Right atrium auricular region (tissue), 2 donors: ENCODE results near the gene HEBP2. TPM values are rescaled to one million over a fixed set of nuclear protein-coding genes. Genes with fewer than 3 reads are reported as not detected.

Experiments
- DNase-seq: peaks from one replicate; pipeline ENCODE4 v3.0.0-alpha.2; 2019; ENCODE audit warnings: low spot score
- H3K27ac ChIP-seq, 2 donors: fragments of 200-600 bp; sonication (generic); 1 replicate in 1 of 2; 2 replicates in 1 of 2; pipeline ENCODE4 v1.5.1; 2016 to 2019
- H3K27me3 ChIP-seq, 2 donors: fragments of 200-600 bp; sonication (generic); one replicate each; pipeline versions ENCODE4 v1.5.1 to v1.6.0; 2017 to 2019
- H3K36me3 ChIP-seq: fragments of 200-600 bp; sonication (generic); one replicate; pipeline ENCODE4 v1.5.1; 2016
- H3K4me1 ChIP-seq, 2 donors: fragments of 200-600 bp; sonication (generic); one replicate each; pipeline versions ENCODE4 v1.5.1 to v1.6.0; 2017 to 2019
- H3K4me3 ChIP-seq, 2 donors: fragments of 200-600 bp; sonication (generic); 1 replicate in 1 of 2; 2 replicates in 1 of 2; pipeline ENCODE4 v1.5.1; 2017 to 2019; ENCODE audit warnings: mild to moderate bottlenecking in 1 of 2, moderate library complexity in 1 of 2
- H3K9me3 ChIP-seq, 2 donors: fragments of 200-600 bp; sonication (generic); one replicate each; pipeline ENCODE4 v1.5.1; 2019
- CTCF ChIP-seq, 2 donors: fragments of 200-600 bp; sonication (generic); IDR thresholded peaks; one replicate each; pipeline ENCODE4 v1.5.1; 2019; ENCODE audit warnings: antibody characterized with exemption in 2 of 2
- total RNA-seq, 2 donors: library from RNA; depleted of rRNA; stranded (reverse); fragments of >200 nt; gene quantifications; one replicate each; pipeline ENCODE4 v1.1.0, GENCODE V29; 2016

Gene HEBP2
- total RNA-seq, 2 donors from 2014 or later = 41.0 to 49.2 TPM

- Histone ChIP-seq H3K36me3 (peaks cover 17% of the 10 kb centered on the region), H3K4me3 (no peak overlapping the region), H3K9me3 (no peaks in the 10 kb centered on the region), H3K27ac (no peak overlapping the region), H3K27me3 (no peaks in the 10 kb centered on the region), H3K4me1 (peaks cover 0 to 12% of the 10 kb centered on the region in 2 donors)
- no peak for TF ChIP-seq CTCF (IDR thresholded peaks at IDR 0.05)
- DNase-seq = no peak
Observed at GRCh38 chr6:138401960-138402837, 1.8 kb upstream of the HEBP2 start.

- Histone ChIP-seq H3K27me3 (no peaks in the 10 kb centered on the region), H3K4me3 (no peak overlapping the region), H3K27ac (peak overlapping the region in 1 of 2 donors; percentile 96), H3K9me3 (no peaks in the 10 kb centered on the region), H3K4me1 (peaks cover 0 to 12% of the 10 kb centered on the region in 2 donors), H3K36me3 (peaks cover 23% of the 10 kb centered on the region)
- no peak for DNase-seq
- TF ChIP-seq CTCF (IDR thresholded peaks at IDR 0.05) = no peak
Observed at GRCh38 chr6:138402838-138403187, 1.2 kb upstream of the HEBP2 start.

GRCh38 chr6:138403324-138403800 is 661 bp upstream of the HEBP2 start:
- DNase-seq = no peak
- Histone ChIP-seq H3K27me3 (no peaks in the 10 kb centered on the region), H3K4me3 (peak overlapping the region; percentile 86 to 91), H3K36me3 (peaks cover 27% of the 10 kb centered on the region), H3K9me3 (no peaks in the 10 kb centered on the region), H3K27ac (peak overlapping the region; percentile 94 to 96), H3K4me1 (peaks cover 0 to 12% of the 10 kb centered on the region in 2 donors)
- TF ChIP-seq CTCF (IDR thresholded peaks at IDR 0.05) = no peak

- DNase-seq = no peak
Observed at GRCh38 chr6:138404666-138405337, 779 bp downstream of the HEBP2 start.

GRCh38 chr6:138405816-138406413 is 1.9 kb downstream of the HEBP2 start:
- Histone ChIP-seq H3K36me3 (peaks cover 36% of the 10 kb centered on the region), H3K27me3 (no peaks in the 10 kb centered on the region), H3K4me3 (no peak overlapping the region), H3K4me1 (peaks cover 0 to 12% of the 10 kb centered on the region in 2 donors), H3K9me3 (no peaks in the 10 kb centered on the region), H3K27ac (no peak overlapping the region)
- TF ChIP-seq CTCF (IDR thresholded peaks at IDR 0.05) = no peak
- no peak for DNase-seq

More at GRCh38 chr6:138404666-138405337, 779 bp downstream of the HEBP2 start:
- H3K4me3 ChIP-seq = peak overlapping the region; percentile 86 to 91
- H3K27ac ChIP-seq = peak overlapping the region; percentile 94 to 96
- TF ChIP-seq CTCF (IDR thresholded peaks at IDR 0.05) = no peak
- no peaks in the 10 kb centered on the region for H3K9me3 ChIP-seq
- H3K27me3 ChIP-seq = no peaks in the 10 kb centered on the region
- peaks cover 31% of the 10 kb centered on the region for H3K36me3 ChIP-seq
- peaks cover 0 to 12% of the 10 kb centered on the region in 2 donors for H3K4me1 ChIP-seq
